Neural cell (in vitro differentiated cells): Measurements from ENCODE around the gene TUBA8.

Experiments
- CTCF ChIP-seq: fragments of 450-650 bp; IDR thresholded peaks from 2 replicates; pipeline ENCODE4 v1.5.1; 2014; ENCODE audit warnings: antibody characterized with exemption, mild to moderate bottlenecking, moderate library complexity; ENCODE audit not compliant: poor library complexity, severe bottlenecking
- REST ChIP-seq: IDR thresholded peaks from 2 replicates; pipeline ENCODE4 v1.6.1; 2012; ENCODE audit warnings: borderline replicate concordance

DNA sequence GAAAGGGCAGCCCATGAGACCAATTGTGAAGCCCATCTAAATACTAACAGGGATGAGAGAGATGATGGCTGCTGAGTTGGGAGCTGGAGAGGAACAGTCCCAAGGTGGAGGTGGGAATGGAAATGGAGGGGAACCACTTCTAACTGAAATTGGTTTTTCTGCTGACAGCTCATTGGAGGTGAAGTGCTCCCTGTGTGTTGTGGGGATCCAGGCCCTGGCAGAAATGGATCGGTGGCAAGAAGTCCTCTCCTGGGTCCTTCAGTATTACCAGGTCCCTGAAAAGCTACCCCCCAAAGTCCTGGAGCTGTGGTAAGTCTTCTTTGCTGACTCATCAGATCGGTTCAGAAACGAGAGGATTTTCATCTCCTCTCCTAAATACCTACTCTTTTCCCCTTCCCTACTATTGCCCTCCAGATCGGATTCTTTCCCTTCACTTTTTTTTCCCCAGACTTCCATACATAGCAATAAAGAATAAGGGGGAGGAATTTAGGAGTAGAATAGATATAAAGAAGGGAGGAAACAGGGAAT is 30.8 kb upstream of the TUBA8 start:
- no peak for TF ChIP-seq REST
- no peak for TF ChIP-seq CTCF
